Lower leg skin (tissue), 4 donors: ENCODE data around the gene MRPS15. TPM values are rescaled to one million over a fixed set of nuclear protein-coding genes. Genes with fewer than 3 reads are reported as not detected.

Experiments used
- DNase-seq, 2 donors: peaks; one replicate each; pipeline ENCODE4 v3.0.0-alpha.2; 2019; ENCODE audit warnings: low spot score in 2 of 2
- H3K4me3 ChIP-seq: fragments of 200-600 bp; sonication (generic); 2 replicates; pipeline ENCODE4 v1.5.1; 2017; ENCODE audit warnings: mild to moderate bottlenecking, low read depth; ENCODE audit not compliant: poor library complexity, severe bottlenecking
- CTCF ChIP-seq, 3 donors: fragments of 450-650 bp; IDR thresholded peaks; one replicate each; pipeline ENCODE4 v1.5.1; 2016; ENCODE audit warnings: antibody characterized with exemption in 3 of 3, mild to moderate bottlenecking in 3 of 3, moderate library complexity in 2 of 3
- POLR2A ChIP-seq, 2 donors: fragments of 450-650 bp; IDR thresholded peaks; one replicate each; pipeline ENCODE4 v1.6.1; 2016 to 2017; ENCODE audit warnings: antibody characterized with exemption in 2 of 2, mild to moderate bottlenecking in 1 of 2, moderate library complexity in 1 of 2
- WGBS, 2 donors: methylation state at CpG; one replicate each; pipeline ENCODE4 v1.1.5; 2018; 5-methylcytosine and 5-hydroxymethylcytosine counted together
- intact Hi-C: fragments of 100-400 bp; cut with DNase I; formaldehyde crosslinking; loops from one replicate; pipeline ENCODE4 v1.15.0; 2023; ENCODE audit warnings: low total_unique reads
- total RNA-seq, 4 donors: library from RNA; depleted of rRNA; stranded (reverse); fragments of >200 nt; gene quantifications; one replicate each; pipeline ENCODE4 v1.1.0, GENCODE V29; 2016

MRPS15 gene
- total RNA-seq, 4 donors from 2014 or later = 62.8 to 84.6 (median 65.1) TPM

- TF ChIP-seq POLR2A (IDR thresholded peaks at IDR 0.05) = no peak
- no peak for TF ChIP-seq CTCF (IDR thresholded peaks at IDR 0.05)
- WGBS, 2 donors = 92 to 97% methylated on average over 4 of the region's 4 CpGs
- no peak overlapping the region for H3K4me3 ChIP-seq
- DNase-seq = no peak
- intact Hi-C loops = no loop called here
These were observed 2.8 kb upstream of the MRPS15 start for GRCh38 chr1:36467027-36467410.

- H3K4me3 ChIP-seq = no peak overlapping the region
- intact Hi-C loops = no loop called here
- DNase-seq = no peak
- TF ChIP-seq POLR2A (IDR thresholded peaks at IDR 0.05) = no peak
- no peak for TF ChIP-seq CTCF (IDR thresholded peaks at IDR 0.05)
- WGBS, 2 donors = 86 to 89% methylated on average over 11 to 12 of the region's 12 CpGs
These were observed 2.3 kb upstream of the MRPS15 start for GRCh38 chr1:36466370-36467026.

GRCh38 chr1:36465731-36466369, 1.7 kb upstream of the MRPS15 start:
- no peak for TF ChIP-seq CTCF (IDR thresholded peaks at IDR 0.05)
- intact Hi-C loops = no loop called here
- H3K4me3 ChIP-seq = no peak overlapping the region
- 55 to 63% methylated on average over 4 of the region's 4 CpGs for WGBS, 2 donors
- DNase-seq = no peak

GRCh38 chr1:36464605-36465393, 615 bp upstream of the MRPS15 start:
- intact Hi-C loops = no loop called here
- no peak overlapping the region for H3K4me3 ChIP-seq
- WGBS, 2 donors = 36 to 38% methylated on average over 13 of the region's 13 CpGs
- no peak for DNase-seq
- TF ChIP-seq CTCF (IDR thresholded peaks at IDR 0.05) (no peak), POLR2A (IDR thresholded peaks at IDR 0.05) (no peak)

GRCh38 chr1:36463463-36463802, 751 bp downstream of the MRPS15 start:
- no peak for TF ChIP-seq CTCF (IDR thresholded peaks at IDR 0.05)
- no peak for TF ChIP-seq POLR2A (IDR thresholded peaks at IDR 0.05)
- 7 to 15% methylated on average over 6 of the region's 6 CpGs for WGBS, 2 donors
- no peak for DNase-seq
- H3K4me3 ChIP-seq = peak overlapping the region; percentile 89
- intact Hi-C loops = no loop called here
